ENCODE results near the gene SMTNL2.

- TF ChIP-seq CTCF (conservative IDR thresholded peaks at IDR 0.05 in 1 of 2, IDR thresholded peaks at IDR 0.05 in 1 of 2; ENCODE audit: low read depth in 1 of 2, low read length in 2 of 2) (no peak), EZH2 (IDR thresholded peaks at IDR 0.05; ENCODE audit: low read length, missing control alignments) (no peak)
These were observed 42.9 kb upstream of the SMTNL2 start for GRCh38 chr17:4541328-4542002.
